Left renal cortex interstitium (tissue), 4 donors: Measurements from ENCODE around the gene GMCL2. TPM values are rescaled to one million over a fixed set of nuclear protein-coding genes. Genes with fewer than 3 reads are reported as not detected.

Experiments used
- DNase-seq, 4 donors: peaks; one replicate each; pipeline ENCODE4 v3.0.0-alpha.2; 2013; ENCODE audit warnings: low read depth in 4 of 4, low spot score in 2 of 4, missing footprints in 1 of 4
- polyA plus RNA-seq, 4 donors: library from polyadenylated mRNA; unstranded; fragments of 120-200 nt; gene quantifications; one replicate each; pipeline ENCODE4 v1.2.1, GENCODE V29; 2013; ENCODE audit not compliant: insufficient read length in 4 of 4

GMCL2 gene
- polyA plus RNA-seq, 4 donors = 0.06 TPM; not detected in 2

GRCh38 chr5:178191661-178192060 is 4.5 kb upstream of the GMCL2 start:
- DNase-seq = no peak

- no peak for DNase-seq
Measured at GRCh38 chr5:178189433-178189832, 2.3 kb upstream of the GMCL2 start.

- no peak for DNase-seq
Measured at GRCh38 chr5:178186427-178186826, 744 bp downstream of the GMCL2 start.

- DNase-seq = no peak
Measured at GRCh38 chr5:178182158-178182876, 4.9 kb downstream of the GMCL2 start.

GRCh38 chr5:178180141-178180863 is 6.9 kb downstream of the GMCL2 start:
- no peak for DNase-seq

- DNase-seq = no peak
Measured at GRCh38 chr5:178177569-178177968, 9.6 kb downstream of the GMCL2 start.

GRCh38 chr5:178176791-178177190 is 10.4 kb downstream of the GMCL2 start:
- no peak for DNase-seq

GRCh38 chr5:178174456-178174855 is 12.7 kb downstream of the GMCL2 start:
- no peak for DNase-seq

- DNase-seq = no peak
Measured at GRCh38 chr5:178170455-178170854, 16.7 kb downstream of the GMCL2 start.

- DNase-seq = no peak
Measured at GRCh38 chr5:178165581-178165980, 21.6 kb downstream of the GMCL2 start.

GRCh38 chr5:178163772-178164735 is 23.1 kb downstream of the GMCL2 start:
- peak; percentile 53 to 83 (median 57) for DNase-seq

- DNase-seq = no peak
Measured at GRCh38 chr5:178162481-178162880, 24.7 kb downstream of the GMCL2 start.

- DNase-seq = no peak
Measured at GRCh38 chr5:178160176-178160575, 27.0 kb downstream of the GMCL2 start.

- DNase-seq = no peak
Measured at GRCh38 chr5:178155065-178155464, 32.1 kb downstream of the GMCL2 start.

- peak; percentile 91 to 99 (median 98) for DNase-seq
Measured at GRCh38 chr5:178153530-178154340, 33.4 kb downstream of the GMCL2 start, which contains the start of gene NHP2. Gene NHP2, minus strand, starts transcription at chr5:178153885. Its CDS starts 68 bp downstream, at chr5:178153817.

GRCh38 chr5:178152491-178153444 is 34.4 kb downstream of the GMCL2 start:
- DNase-seq = no peak

- DNase-seq = no peak
Measured at GRCh38 chr5:178150977-178151734, 36.0 kb downstream of the GMCL2 start.
